HepG2 (cell line): ENCODE data around the gene NOTCH3. TPM values are rescaled to one million over a fixed set of nuclear protein-coding genes. Genes with fewer than 3 reads are reported as not detected.

ENCODE experiments used
- EZH2 ChIP-seq: conservative IDR thresholded peaks from 2 replicates; pipeline ENCODE4 v1.6.1; 2012; ENCODE audit warnings: mild to moderate bottlenecking, low read depth, low read length, moderate library complexity
- RCOR2 ChIP-seq: IDR thresholded peaks from 2 replicates; pipeline ENCODE4 v1.6.1; 2016; ENCODE audit warnings: missing biosample characterization, missing genetic modification reagents
- RORA ChIP-seq: sonication (generic); formaldehyde crosslinking; IDR thresholded peaks from 2 replicates; pipeline ENCODE4 v1.5.0; 2020; ENCODE audit warnings: mild to moderate bottlenecking, missing genetic modification reagents, moderate library complexity
- RXRB ChIP-seq: IDR thresholded peaks from 2 replicates; pipeline ENCODE4 v1.6.1; 2016; ENCODE audit warnings: borderline replicate concordance, missing genetic modification reagents, missing compliant biosample characterization
- SRSF1 ChIP-seq: fragments of 200-400 bp; formaldehyde crosslinking; optimal IDR thresholded peaks from 2 replicates; pipeline ENCODE3; 2017; ENCODE audit warnings: mild to moderate bottlenecking, low read depth, low read length, moderate library complexity
- STAG1 ChIP-seq: sonication (generic); formaldehyde crosslinking; IDR thresholded peaks from 2 replicates; pipeline ENCODE4 v1.4.0; 2020; ENCODE audit warnings: missing genetic modification reagents
- YY1 ChIP-seq: IDR thresholded peaks from 2 replicates; pipeline ENCODE4 v1.6.1; 2011; ENCODE audit warnings: low read length, low read depth, moderate library complexity, mild to moderate bottlenecking; ENCODE audit not compliant: insufficient read depth, insufficient replicate concordance
- ZNF207 ChIP-seq: fragments of 450-650 bp; IDR thresholded peaks from 2 replicates; pipeline ENCODE4 v1.6.1; 2016; ENCODE audit warnings: antibody characterized with exemption, borderline replicate concordance
- ZNF337 ChIP-seq: sonication (generic); formaldehyde crosslinking; IDR thresholded peaks from 2 replicates; pipeline ENCODE4 v1.5.1; 2020; ENCODE audit warnings: missing genetic modification reagents, low read depth, mild to moderate bottlenecking, borderline replicate concordance
- ZNF644 ChIP-seq: IDR thresholded peaks from 2 replicates; pipeline ENCODE4 v1.6.1; 2016; ENCODE audit warnings: low read depth
- ZNF792 ChIP-seq: IDR thresholded peaks from 2 replicates; pipeline ENCODE4 v1.6.1; 2016
- polyA plus RNA-seq, 8 experiments: library from polyadenylated mRNA; depleted of rRNA in 3 of 8; stranded (reverse) in 7 of 8; unstranded in 1 of 8; fragments of >200 nt; fragmentation: Illumina TruSeq in 4 of 8; extraction: Trizol in 4 of 8; gene quantifications; 2 replicates each; pipeline versions ENCODE4 v1.2.1 to v1.2.3, GENCODE V29; 2011 to 2016; ENCODE audit warnings: low read depth in 4 of 8, missing spikeins in 1 of 8, mixed read lengths in 1 of 8; ENCODE audit not compliant: insufficient read depth in 1 of 8
- total RNA-seq, 5 experiments: library from RNA; depleted of rRNA; stranded (reverse); fragments of >200 nt; fragmentation: Illumina TruSeq; extraction: Trizol; gene quantifications; 2 replicates each; pipeline ENCODE4 v1.2.3, GENCODE V29; 2016; ENCODE audit warnings: low read depth in 1 of 5
- TF ChIP-seq, protein P1 (sequence below): sonication (generic); formaldehyde crosslinking; IDR thresholded peaks from 2 replicates; pipeline ENCODE4 v1.4.0; 2020; ENCODE audit warnings: missing genetic modification reagents
- TF ChIP-seq, protein P2 (sequence below): sonication (generic); formaldehyde crosslinking; IDR thresholded peaks from 2 replicates; pipeline ENCODE4 v1.4.0; 2020; ENCODE audit warnings: mild to moderate bottlenecking, missing genetic modification reagents
- TF ChIP-seq, protein P3 (sequence below): sonication (generic); formaldehyde crosslinking; IDR thresholded peaks from 2 replicates; pipeline ENCODE4 v1.4.0; 2020; ENCODE audit warnings: mild to moderate bottlenecking, missing genetic modification reagents

NOTCH3 gene
- total and polyA plus RNA-seq, 2 of the 13 experiments (the other 11 are each of a cell fraction or from before 2014, with no cell fraction given) = 0.09 to 0.28 TPM

DNA sequence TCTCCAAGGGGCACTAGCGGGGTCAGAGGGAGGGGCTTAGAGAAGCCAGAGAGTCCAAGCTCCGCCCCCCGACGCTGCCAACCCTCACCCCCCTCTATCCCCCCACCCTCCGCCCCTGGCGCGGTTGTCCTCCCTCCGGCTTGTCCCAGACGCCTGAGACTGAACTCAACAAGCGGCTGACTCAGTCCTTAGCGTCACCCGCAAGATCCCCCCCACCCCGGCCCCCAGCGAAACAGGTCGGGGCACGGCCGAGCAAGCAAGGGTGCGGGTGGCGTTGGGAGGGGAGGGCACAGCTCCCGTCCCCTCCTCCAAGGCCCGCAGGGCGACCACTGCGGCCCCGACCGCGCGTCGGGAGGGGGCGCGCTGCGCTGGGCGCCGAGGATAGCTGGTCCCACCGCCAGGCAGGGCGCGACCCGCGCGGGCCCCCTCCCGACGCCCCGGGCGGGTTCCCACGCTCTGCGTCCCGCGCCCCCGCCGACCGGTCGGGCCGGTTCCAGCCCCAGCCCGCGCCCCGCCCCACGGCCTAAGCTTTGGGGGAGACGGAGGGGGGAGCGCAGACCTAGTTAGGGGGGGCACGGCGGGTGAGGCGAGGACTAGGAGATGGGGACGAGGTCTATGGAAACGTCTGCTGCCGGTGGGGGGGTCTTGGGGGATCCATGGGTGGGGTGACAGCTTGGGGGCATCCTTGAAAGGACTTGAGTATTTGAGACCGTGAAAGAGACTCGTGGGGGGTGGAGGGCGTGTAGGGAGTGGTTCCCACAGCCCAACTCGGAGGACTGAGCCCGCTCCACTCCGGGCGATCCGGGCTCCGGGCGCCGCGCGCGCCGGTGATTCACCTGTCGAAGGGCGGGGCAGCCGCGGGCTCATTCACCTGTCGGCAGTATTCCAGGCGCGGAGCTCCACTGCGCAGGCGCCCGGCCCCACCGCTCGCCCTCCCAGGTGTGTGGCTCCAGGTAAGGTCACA, 5.1 kb downstream of the NOTCH3 start (continued):
- TF ChIP-seq, protein P1, sequence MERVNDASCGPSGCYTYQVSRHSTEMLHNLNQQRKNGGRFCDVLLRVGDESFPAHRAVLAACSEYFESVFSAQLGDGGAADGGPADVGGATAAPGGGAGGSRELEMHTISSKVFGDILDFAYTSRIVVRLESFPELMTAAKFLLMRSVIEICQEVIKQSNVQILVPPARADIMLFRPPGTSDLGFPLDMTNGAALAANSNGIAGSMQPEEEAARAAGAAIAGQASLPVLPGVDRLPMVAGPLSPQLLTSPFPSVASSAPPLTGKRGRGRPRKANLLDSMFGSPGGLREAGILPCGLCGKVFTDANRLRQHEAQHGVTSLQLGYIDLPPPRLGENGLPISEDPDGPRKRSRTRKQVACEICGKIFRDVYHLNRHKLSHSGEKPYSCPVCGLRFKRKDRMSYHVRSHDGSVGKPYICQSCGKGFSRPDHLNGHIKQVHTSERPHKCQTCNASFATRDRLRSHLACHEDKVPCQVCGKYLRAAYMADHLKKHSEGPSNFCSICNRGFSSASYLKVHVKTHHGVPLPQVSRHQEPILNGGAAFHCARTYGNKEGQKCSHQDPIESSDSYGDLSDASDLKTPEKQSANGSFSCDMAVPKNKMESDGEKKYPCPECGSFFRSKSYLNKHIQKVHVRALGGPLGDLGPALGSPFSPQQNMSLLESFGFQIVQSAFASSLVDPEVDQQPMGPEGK (CRISPR knock-in tag) = 0 out of 2 replicates have a peak, but pooled peaks have one; percentile 29
- TF ChIP-seq RORA (CRISPR knock-in tag) (no peak), EZH2 (no peak), ZNF792 (CRISPR knock-in tag) (no peak), SRSF1 (no peak), ZNF644 (no peak), STAG1 (CRISPR knock-in tag) (peak; percentile 33; the same call in 1 of the 2 replicates), ZNF207 (no peak), ZNF337 (CRISPR knock-in tag) (no peak), RCOR2 (no peak), YY1 (peak; percentile 32), RXRB (CRISPR knock-in tag) (no peak)
- TF ChIP-seq, protein P2, sequence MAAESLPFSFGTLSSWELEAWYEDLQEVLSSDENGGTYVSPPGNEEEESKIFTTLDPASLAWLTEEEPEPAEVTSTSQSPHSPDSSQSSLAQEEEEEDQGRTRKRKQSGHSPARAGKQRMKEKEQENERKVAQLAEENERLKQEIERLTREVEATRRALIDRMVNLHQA (CRISPR knock-in tag) = no peak
- TF ChIP-seq, protein P3, sequence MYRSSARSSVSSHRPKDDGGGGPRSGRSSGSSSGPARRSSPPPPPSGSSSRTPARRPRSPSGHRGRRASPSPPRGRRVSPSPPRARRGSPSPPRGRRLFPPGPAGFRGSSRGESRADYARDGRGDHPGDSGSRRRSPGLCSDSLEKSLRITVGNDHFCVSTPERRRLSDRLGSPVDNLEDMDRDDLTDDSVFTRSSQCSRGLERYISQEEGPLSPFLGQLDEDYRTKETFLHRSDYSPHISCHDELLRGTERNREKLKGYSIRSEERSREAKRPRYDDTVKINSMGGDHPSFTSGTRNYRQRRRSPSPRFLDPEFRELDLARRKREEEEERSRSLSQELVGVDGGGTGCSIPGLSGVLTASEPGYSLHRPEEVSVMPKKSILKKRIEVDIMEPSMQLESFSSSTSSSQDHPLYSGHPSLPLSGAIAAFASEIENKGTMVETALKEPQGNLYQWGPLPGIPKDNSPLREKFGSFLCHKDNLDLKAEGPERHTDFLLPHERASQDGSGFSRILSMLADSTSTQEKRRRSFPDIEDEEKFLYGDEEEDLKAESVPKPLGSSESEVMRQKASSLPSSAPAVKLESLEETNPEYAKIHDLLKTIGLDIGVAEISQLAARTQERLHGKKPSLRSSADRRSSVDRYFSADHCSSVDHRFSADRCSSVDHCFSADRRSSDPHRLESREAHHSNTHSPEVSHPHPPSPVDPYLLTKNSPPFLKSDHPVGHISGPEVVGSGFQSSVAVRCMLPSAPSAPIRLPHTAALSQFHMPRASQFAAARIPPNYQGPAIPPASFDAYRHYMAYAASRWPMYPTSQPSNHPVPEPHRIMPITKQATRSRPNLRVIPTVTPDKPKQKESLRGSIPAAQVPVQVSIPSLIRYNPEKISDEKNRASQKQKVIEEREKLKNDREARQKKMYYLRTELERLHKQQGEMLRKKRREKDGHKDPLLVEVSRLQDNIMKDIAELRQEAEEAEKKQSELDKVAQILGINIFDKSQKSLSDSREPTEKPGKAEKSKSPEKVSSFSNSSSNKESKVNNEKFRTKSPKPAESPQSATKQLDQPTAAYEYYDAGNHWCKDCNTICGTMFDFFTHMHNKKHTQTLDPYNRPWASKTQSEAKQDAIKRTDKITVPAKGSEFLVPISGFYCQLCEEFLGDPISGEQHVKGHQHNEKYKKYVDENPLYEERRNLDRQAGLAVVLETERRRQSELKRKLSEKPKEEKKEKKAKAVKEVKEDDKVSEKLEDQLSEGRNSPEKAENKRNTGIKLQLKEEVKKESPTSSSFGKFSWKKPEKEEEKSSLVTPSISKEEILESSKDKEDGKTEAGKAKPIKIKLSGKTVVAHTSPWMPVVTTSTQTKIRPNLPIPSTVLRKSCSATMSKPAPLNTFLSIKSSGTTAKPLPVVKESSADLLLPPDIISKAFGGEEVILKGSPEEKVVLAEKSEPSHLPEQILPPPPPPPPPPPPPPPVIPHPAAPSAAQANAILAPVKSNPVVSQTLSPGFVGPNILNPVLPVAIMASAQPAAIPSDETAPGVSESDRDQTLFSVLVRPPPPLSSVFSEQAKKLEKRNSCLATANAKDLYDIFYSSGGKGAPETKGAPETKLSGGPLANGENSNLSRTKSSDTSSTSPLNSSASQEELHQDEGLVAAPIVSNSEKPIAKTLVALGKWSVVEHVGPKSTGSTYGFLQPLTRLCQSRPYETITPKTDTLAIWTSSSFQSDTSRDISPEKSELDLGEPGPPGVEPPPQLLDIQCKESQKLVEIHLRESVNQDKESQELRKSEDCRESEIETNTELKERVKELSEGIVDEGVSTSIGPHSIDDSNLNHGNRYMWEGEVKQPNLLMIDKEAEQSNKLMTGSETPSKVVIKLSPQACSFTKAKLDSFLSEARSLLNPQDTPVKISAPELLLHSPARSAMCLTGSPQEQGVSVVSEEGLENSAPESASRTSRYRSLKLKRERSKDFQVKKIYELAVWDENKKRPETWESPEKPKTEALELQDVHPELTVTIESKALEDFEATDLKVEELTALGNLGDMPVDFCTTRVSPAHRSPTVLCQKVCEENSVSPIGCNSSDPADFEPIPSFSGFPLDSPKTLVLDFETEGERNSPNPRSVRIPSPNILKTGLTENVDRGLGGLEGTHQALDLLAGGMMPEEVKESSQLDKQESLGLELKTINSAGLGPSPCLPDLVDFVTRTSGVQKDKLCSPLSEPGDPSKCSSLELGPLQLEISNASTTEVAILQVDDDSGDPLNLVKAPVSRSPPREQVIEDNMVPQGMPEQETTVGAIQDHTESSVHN (CRISPR knock-in tag) = no peak
